ENCODE data around the gene AK5.
"Not testable (repeated sequence)": the region's sequence is repeated elsewhere in the genome, so short reads cannot be mapped to it uniquely, and the experiment has no call there.

The AK5 gene

GRCh38 chr1:77288275-77288674 lies 6.5 kb downstream of the AK5 start:
- DNase-seq = no peak

- DNase-seq = no peak
Observed at GRCh38 chr1:77290576-77290975, 8.8 kb downstream of the AK5 start.

GRCh38 chr1:77292551-77292950 lies 10.7 kb downstream of the AK5 start:
- DNase-seq = no peak

GRCh38 chr1:77300566-77300965 lies 18.7 kb downstream of the AK5 start:
- DNase-seq = no peak

- DNase-seq = no peak
Observed at GRCh38 chr1:77303387-77303786, 21.6 kb downstream of the AK5 start.

- DNase-seq = no peak
Observed at GRCh38 chr1:77308889-77309621, 27.2 kb downstream of the AK5 start.

- no peak for DNase-seq
Observed at GRCh38 chr1:77310924-77311323, 29.1 kb downstream of the AK5 start.

- DNase-seq = not testable (repeated sequence)
Observed at GRCh38 chr1:77312364-77312763, 30.5 kb downstream of the AK5 start.

GRCh38 chr1:77313491-77313890 lies 31.7 kb downstream of the AK5 start:
- no peak for DNase-seq

GRCh38 chr1:77316006-77316405 lies 34.2 kb downstream of the AK5 start:
- no peak for DNase-seq

- DNase-seq = no peak
Observed at GRCh38 chr1:77316966-77317365, 35.1 kb downstream of the AK5 start.

- DNase-seq = no peak
Observed at GRCh38 chr1:77319036-77319705, 37.4 kb downstream of the AK5 start.

GRCh38 chr1:77322061-77322900 lies 40.5 kb downstream of the AK5 start:
- DNase-seq = peak; percentile 15

GRCh38 chr1:77333501-77333900 lies 51.7 kb downstream of the AK5 start:
- DNase-seq = no peak

GRCh38 chr1:77336729-77337128 lies 54.9 kb downstream of the AK5 start:
- DNase-seq = no peak

- no peak for DNase-seq
Observed at GRCh38 chr1:77339326-77339725, 57.5 kb downstream of the AK5 start.

- no peak for DNase-seq
Observed at GRCh38 chr1:77341195-77341594, 59.4 kb downstream of the AK5 start.

- DNase-seq = no peak
Observed at GRCh38 chr1:77342745-77343144, 60.9 kb downstream of the AK5 start.

- no peak for DNase-seq
Observed at GRCh38 chr1:77347646-77348045, 65.8 kb downstream of the AK5 start.

GRCh38 chr1:77348549-77348948 lies 66.7 kb downstream of the AK5 start:
- DNase-seq = no peak

GRCh38 chr1:77349275-77349674 lies 67.5 kb downstream of the AK5 start:
- DNase-seq = no peak

- DNase-seq = no peak
Observed at GRCh38 chr1:77350012-77350770, 68.4 kb downstream of the AK5 start.

GRCh38 chr1:77354536-77354935 lies 72.7 kb downstream of the AK5 start:
- no peak for DNase-seq

Measured in NCI-H510A treated with DMSO at 0.1 percent for 48 hours (cell line).